ENCODE results near the gene CTXN3. TPM values are rescaled to one million over a fixed set of nuclear protein-coding genes. Genes with fewer than 3 reads are reported as not detected.

Gene CTXN3
- total and polyA plus RNA-seq, 10 of the 15 experiments (the other 5 are each of a cell fraction or from before 2014, with no cell fraction given), result not detected

GRCh38 chr5:127660047-127660733 lies 11.3 kb downstream of the CTXN3 start:
- intact Hi-C loops (cut with micrococcal nuclease; ENCODE audit: unreplicated experiment) (no loop called here), in situ Hi-C loops (cut with MboI) (no loop called here)
- no peaks in the 10 kb centered on the region for H3K27me3 ChIP-seq (replicated peaks in 1 of 2; ENCODE audit: control insufficient read depth in 2 of 2, insufficient read depth in 2 of 2, low read length in 1 of 2)
- DNase-seq (ENCODE audit: low read depth, low spot score) (no peak), FAIRE-seq (no peak), ATAC-seq (no peak)
- SMC1A ChIA-PET (ENCODE audit: uncharacterized antibody, unreplicated experiment), result interaction anchor here (0.9 to 2.5 kb wide), 3 partner anchors 9 to 246 kb away, joined by 3 to 5 read pairs (median 3); partner anchors contain the start of gene CTXN3
- H2AFZ ChIP-seq (ENCODE audit: control insufficient read depth, low read depth, low read length), result no peak overlapping the region
- CTCF ChIA-PET, result interaction anchor here (0.5 kb wide), 1 partner anchor 94 kb away, joined by 4 read pairs; no protein-coding TSS in a partner anchor
- H3K9ac ChIP-seq (ENCODE audit: control insufficient read depth, insufficient read depth, low read length), result no peak overlapping the region
- H3K4me2 ChIP-seq (ENCODE audit: control insufficient read depth, insufficient read depth), result no peak overlapping the region
- BruUV-seq (replicated peaks), result no TSS peak
- no peaks in the 10 kb centered on the region for H3K36me3 ChIP-seq (ENCODE audit: control insufficient read depth in 2 of 2, insufficient read depth in 2 of 2, low read length in 1 of 2)
- H3K4me3 ChIP-seq, result no peak overlapping the region
- no peaks in the 10 kb centered on the region for H3K9me3 ChIP-seq (replicated peaks; ENCODE audit: control insufficient read depth, insufficient read depth, low read length)
- no peak overlapping the region for H3K27ac ChIP-seq (ENCODE audit: control insufficient read depth, insufficient read depth)
- WGBS (ENCODE audit: insufficient coverage, insufficient replicate concordance, low lambda C conversion rate, missing lambda C conversion rate), result 21% methylated on average over 3 of the region's 3 CpGs
- POLR2A ChIA-PET, result no interaction called here
- RAD21 ChIA-PET (ENCODE audit: unreplicated experiment), result interaction anchor here (2.3 kb wide), 1 partner anchor 89 kb away, joined by 6 read pairs; no protein-coding TSS in a partner anchor
- H3K4me1 ChIP-seq (ENCODE audit: control insufficient read depth, insufficient read depth, low read length), result no peaks in the 10 kb centered on the region
- no peak for TF ChIP-seq HSF1 (IDR thresholded peaks at IDR 0.05; ENCODE audit: low read depth, low read length)
- no peak for TF ChIP-seq CREM (IDR thresholded peaks at IDR 0.05; ENCODE audit: low read depth)
- no peaks in the 10 kb centered on the region for H3K79me2 ChIP-seq (ENCODE audit: control insufficient read depth, insufficient read depth, low read length)
- H4K20me1 ChIP-seq (ENCODE audit: control insufficient read depth, insufficient read depth), result no peaks in the 10 kb centered on the region

- BruUV-seq (replicated peaks), result no TSS peak
- H3K4me3 ChIP-seq, result no peak overlapping the region
- H3K27ac ChIP-seq (ENCODE audit: control insufficient read depth, insufficient read depth), result no peak overlapping the region
- 41% methylated on average over 5 of the region's 5 CpGs for WGBS (ENCODE audit: insufficient coverage, insufficient replicate concordance, low lambda C conversion rate, missing lambda C conversion rate)
- FAIRE-seq (no peak), ATAC-seq (no peak), DNase-seq (ENCODE audit: low read depth, low spot score) (no peak)
- no peaks in the 10 kb centered on the region for H3K4me1 ChIP-seq (ENCODE audit: control insufficient read depth, insufficient read depth, low read length)
- H3K4me2 ChIP-seq (ENCODE audit: control insufficient read depth, insufficient read depth), result no peak overlapping the region
- ChIA-PET RAD21 (ENCODE audit: unreplicated experiment) (no interaction called here), CTCF (interaction anchor here (1.3 kb wide), 1 partner anchor 12 kb away, joined by 3 read pairs; no protein-coding TSS in a partner anchor), POLR2A (no interaction called here), SMC1A (ENCODE audit: uncharacterized antibody, unreplicated experiment) (interaction anchor here (1.0 to 2.3 kb wide), 4 partner anchors 9 to 100 kb away, joined by 3 to 6 read pairs (median 4); no protein-coding TSS in a partner anchor)
- intact Hi-C loops (cut with micrococcal nuclease; ENCODE audit: unreplicated experiment), result no loop called here
- no peaks in the 10 kb centered on the region for H3K9me3 ChIP-seq (replicated peaks; ENCODE audit: control insufficient read depth, insufficient read depth, low read length)
- in situ Hi-C loops (cut with MboI), result no loop called here
- no peak overlapping the region for H3K9ac ChIP-seq (ENCODE audit: control insufficient read depth, insufficient read depth, low read length)
- H3K79me2 ChIP-seq (ENCODE audit: control insufficient read depth, insufficient read depth, low read length), result no peaks in the 10 kb centered on the region
- no peaks in the 10 kb centered on the region for H3K27me3 ChIP-seq (replicated peaks in 1 of 2; ENCODE audit: control insufficient read depth in 2 of 2, insufficient read depth in 2 of 2, low read length in 1 of 2)
- H3K36me3 ChIP-seq (ENCODE audit: control insufficient read depth in 2 of 2, insufficient read depth in 2 of 2, low read length in 1 of 2), result no peaks in the 10 kb centered on the region
- H4K20me1 ChIP-seq (ENCODE audit: control insufficient read depth, insufficient read depth), result no peaks in the 10 kb centered on the region
- H2AFZ ChIP-seq (ENCODE audit: control insufficient read depth, low read depth, low read length), result no peak overlapping the region
- no peak for TF ChIP-seq EGR1 (IDR thresholded peaks at IDR 0.05; ENCODE audit: borderline replicate concordance in 1 of 2, low read depth in 2 of 2, low read length in 2 of 2)
- no peak for TF ChIP-seq POLR2A (IDR thresholded peaks at IDR 0.05; ENCODE audit: low read depth, low read length)
- TF ChIP-seq FOXK2 (IDR thresholded peaks at IDR 0.05), result no peak
- TF ChIP-seq SMC3 (IDR thresholded peaks at IDR 0.05; ENCODE audit: borderline replicate concordance, low read length), result no peak
- no peak for TF ChIP-seq POLR2AphosphoS5 (IDR thresholded peaks at IDR 0.05; ENCODE audit: low read length)
- TF ChIP-seq USF2 (IDR thresholded peaks at IDR 0.05; ENCODE audit: borderline replicate concordance, low read depth, low read length), result no peak
- TF ChIP-seq LARP7 (IDR thresholded peaks at IDR 0.05), result no peak
- no peak for TF ChIP-seq CHD2 (IDR thresholded peaks at IDR 0.05; ENCODE audit: borderline replicate concordance, low read depth, low read length)
- no peak for TF ChIP-seq ZBTB11 (CRISPR knock-in tag; IDR thresholded peaks at IDR 0.05)
These were observed 15.2 kb downstream of the CTXN3 start for GRCh38 chr5:127664093-127664492.
